G401.6 (cell line): ENCODE measurements around the gene SPINK4.

Experiments used
- FAIRE-seq: peaks from 2 replicates; lab custom pipeline; 2012; peaks lifted over from hg19 to GRCh38; lab: Jason Lieb, UNC

SPINK4 gene

GRCh38 chr9:33293782-33294181 is 53.8 kb downstream of the SPINK4 start:
- no peak for FAIRE-seq

DNA sequence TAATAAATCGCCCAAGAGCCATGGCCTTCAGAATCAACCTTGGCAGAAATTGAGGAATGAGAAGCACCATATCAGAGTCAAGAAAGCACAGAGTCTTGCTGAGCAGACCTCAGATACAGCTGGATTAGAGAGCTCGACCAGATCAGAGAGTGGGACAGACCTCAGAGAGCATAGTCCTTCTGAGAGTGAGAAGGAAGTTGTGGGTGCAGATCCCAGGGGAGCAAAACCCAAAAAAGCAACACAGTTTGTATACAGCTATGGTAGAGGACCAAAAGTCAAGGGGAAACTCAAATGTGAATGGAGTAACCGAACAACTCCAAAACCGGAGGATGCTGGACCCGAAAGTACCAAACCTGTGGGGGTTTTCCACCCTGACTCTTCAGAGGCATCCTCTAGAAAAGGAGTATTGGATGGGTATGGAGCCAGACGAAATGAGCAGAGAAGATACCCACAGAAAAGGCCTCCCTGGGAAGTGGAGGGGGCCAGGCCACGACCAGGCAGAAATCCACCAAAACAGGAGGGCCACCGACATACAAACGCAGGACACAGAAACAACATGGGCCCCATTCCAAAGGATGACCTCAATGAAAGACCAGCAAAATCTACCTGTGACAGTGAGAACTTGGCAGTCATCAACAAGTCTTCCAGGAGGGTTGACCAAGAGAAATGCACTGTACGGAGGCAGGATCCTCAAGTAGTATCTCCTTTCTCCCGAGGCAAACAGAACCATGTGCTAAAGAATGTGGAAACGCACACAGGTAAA is 54.9 kb downstream of the SPINK4 start:
- FAIRE-seq = no peak

DNA sequence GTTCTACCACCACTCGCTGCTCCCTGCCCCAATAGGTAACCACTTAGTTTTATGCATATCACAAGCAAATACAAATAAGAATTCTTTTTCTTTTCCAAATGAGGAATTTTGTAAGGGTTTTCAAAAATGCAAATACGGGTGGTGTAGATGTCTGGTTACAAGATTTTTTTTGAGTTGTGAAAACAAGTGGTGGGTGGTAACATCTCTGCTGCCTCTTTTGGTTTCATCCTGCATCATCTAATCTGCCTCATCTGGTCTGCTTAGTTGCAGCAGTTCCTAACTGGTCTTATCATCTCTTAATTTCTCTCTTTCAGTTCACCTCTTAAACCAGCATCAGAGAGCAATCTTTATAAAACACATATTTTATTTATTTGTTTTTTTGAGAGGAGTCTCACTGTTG is 55.6 kb downstream of the SPINK4 start:
- no peak for FAIRE-seq

- no peak for FAIRE-seq
Observed at GRCh38 chr9:33297432-33297831, 57.5 kb downstream of the SPINK4 start.
